GM12878 (cell line): ENCODE data around the gene RAE1. TPM values are rescaled to one million over a fixed set of nuclear protein-coding genes. Genes with fewer than 3 reads are reported as not detected.

Source experiments
- ATAC-seq: fragments of 200-7000 bp; cut with Tn5 transposase; 3 replicates; pipeline ENCODE4 v1.9.1; 2020; ENCODE audit warnings: mild to moderate bottlenecking, moderate library complexity
- BruUV-seq: library from RNA; stranded (reverse); fragments of 400-500 nt; replicated peaks from 2 replicates; lab custom pipeline; 2021; lab: Mats Ljungman, UMichigan
- CTCF ChIA-PET: fragments of 300-600 bp; sonication (Branson Sonifier 250); formaldehyde crosslinking; extraction: SDS; loops from one replicate; lab custom pipeline; 2021; ENCODE audit warnings: inconsistent platforms; lab: Yijun Ruan, JAX
- POLR2A ChIA-PET: fragments of 350-600 bp; formaldehyde crosslinking; extraction: SDS; loops from one replicate; lab custom pipeline; 2021; ENCODE audit warnings: inconsistent platforms; lab: Charles Lee
- RAD21 ChIA-PET: fragments of 300-600 bp; sonication (Branson Sonifier 250); formaldehyde crosslinking; loops from one replicate; lab custom pipeline; 2023; ENCODE audit warnings: antibody characterized with exemption; ENCODE audit not compliant: unreplicated experiment; lab: Charles Lee
- SMC1A ChIA-PET: fragments of 300-600 bp; sonication (Branson Sonifier 250); formaldehyde crosslinking; loops from one replicate; lab custom pipeline; 2023; ENCODE audit not compliant: unreplicated experiment, uncharacterized antibody; lab: Charles Lee
- DNase-seq: peaks from one replicate; pipeline ENCODE4 v3.0.0-alpha.2; 2011; ENCODE audit warnings: low read depth, low spot score
- FAIRE-seq: peaks from 3 replicates; lab custom pipeline; 2011; peaks lifted over from hg19 to GRCh38; lab: Jason Lieb, UNC
- H2AFZ ChIP-seq: 2 replicates; pipeline ENCODE4 v1.6.0; 2011; ENCODE audit warnings: low read depth, low read length, control low read depth; ENCODE audit not compliant: control insufficient read depth
- H3K27ac ChIP-seq: 2 replicates; pipeline ENCODE4 v1.5.1; 2011; ENCODE audit warnings: control low read depth; ENCODE audit not compliant: control insufficient read depth, insufficient read depth
- H3K27me3 ChIP-seq, 2 experiments: replicated peaks in 1 of 2; 2 replicates each; pipeline versions ENCODE4 v1.6.0 to v1.6.1; 2011; ENCODE audit warnings: low read length in 1 of 2; ENCODE audit not compliant: control insufficient read depth in 2 of 2, insufficient read depth in 2 of 2
- H3K36me3 ChIP-seq, 2 experiments: 2 replicates each; pipeline ENCODE4 v1.5.1; 2011; ENCODE audit warnings: low read length in 1 of 2; ENCODE audit not compliant: control insufficient read depth in 2 of 2, insufficient read depth in 2 of 2
- H3K4me1 ChIP-seq: 2 replicates; pipeline ENCODE4 v1.6.1; 2011; ENCODE audit warnings: mild to moderate bottlenecking, low read length, moderate library complexity, mixed read lengths; ENCODE audit not compliant: control insufficient read depth, insufficient read depth
- H3K4me2 ChIP-seq: 2 replicates; pipeline ENCODE4 v1.6.0; 2011; ENCODE audit warnings: control low read depth; ENCODE audit not compliant: control insufficient read depth, insufficient read depth
- H3K4me3 ChIP-seq: fragments of 200-600 bp; sonication (generic); 2 replicates; pipeline ENCODE4 v1.5.1; 2016
- H3K79me2 ChIP-seq: 2 replicates; pipeline ENCODE4 v1.6.0; 2011; ENCODE audit warnings: low read length; ENCODE audit not compliant: control insufficient read depth, insufficient read depth
- H3K9ac ChIP-seq: 2 replicates; pipeline ENCODE4 v1.8.0; 2011; ENCODE audit warnings: low read length, control low read depth, mixed read lengths; ENCODE audit not compliant: control insufficient read depth, insufficient read depth
- H3K9me3 ChIP-seq: replicated peaks from 3 replicates; pipeline ENCODE4 v1.5.1; 2011; ENCODE audit warnings: mild to moderate bottlenecking, low read length; ENCODE audit not compliant: control insufficient read depth, insufficient read depth
- H4K20me1 ChIP-seq: 2 replicates; pipeline ENCODE4 v1.6.0; 2011; ENCODE audit not compliant: control insufficient read depth, insufficient read depth
- CBX3 ChIP-seq: fragments of 200-600 bp; sonication (generic); IDR thresholded peaks from 2 replicates; pipeline ENCODE4 v1.6.1; 2016; ENCODE audit warnings: low read depth, borderline replicate concordance
- CREM ChIP-seq: IDR thresholded peaks from 2 replicates; pipeline ENCODE4 v1.6.1; 2014; ENCODE audit warnings: antibody characterized with exemption, low read depth
- JUNB ChIP-seq: IDR thresholded peaks from 2 replicates; pipeline ENCODE4 v1.6.1; 2016; ENCODE audit warnings: antibody characterized with exemption, mild to moderate bottlenecking
- MTA3 ChIP-seq: IDR thresholded peaks from 2 replicates; pipeline ENCODE4 v1.6.1; 2012; ENCODE audit warnings: low read length, inconsistent platforms, borderline replicate concordance
- NBN ChIP-seq: fragments of 450-650 bp; IDR thresholded peaks from 2 replicates; pipeline ENCODE4 v1.6.1; 2016
- NFIC ChIP-seq: IDR thresholded peaks from 2 replicates; pipeline ENCODE4 v1.6.1; 2012; ENCODE audit warnings: low read depth, mild to moderate bottlenecking, inconsistent platforms, low read length, moderate library complexity
- NR2C1 ChIP-seq: fragments of 450-650 bp; IDR thresholded peaks from 2 replicates; pipeline ENCODE4 v1.6.1; 2017; ENCODE audit warnings: antibody characterized with exemption, mild to moderate bottlenecking, moderate library complexity
- NR2F1 ChIP-seq: fragments of 450-650 bp; conservative IDR thresholded peaks from 2 replicates; pipeline ENCODE4 v1.6.1; 2017; ENCODE audit warnings: mild to moderate bottlenecking
- PKNOX1 ChIP-seq: fragments of 450-650 bp; IDR thresholded peaks from 2 replicates; pipeline ENCODE4 v1.6.1; 2016; ENCODE audit warnings: mild to moderate bottlenecking
- RELA ChIP-seq: fragments of 450-650 bp; IDR thresholded peaks from 2 replicates; pipeline ENCODE4 v1.8.0; 2014; ENCODE audit warnings: borderline replicate concordance; ENCODE audit not compliant: partially characterized antibody
- SMAD5 ChIP-seq: IDR thresholded peaks from 2 replicates; pipeline ENCODE4 v1.6.1; 2016; ENCODE audit warnings: antibody characterized with exemption, low read depth
- SREBF2 ChIP-seq: IDR thresholded peaks from 2 replicates; pipeline ENCODE4 v1.6.1; 2012; ENCODE audit warnings: mild to moderate bottlenecking, low read length
- TBL1XR1 ChIP-seq: IDR thresholded peaks from 2 replicates; pipeline ENCODE4 v1.6.1; 2012; ENCODE audit warnings: low read depth, low read length, improper control_type of control experiment
- TCF12 ChIP-seq: IDR thresholded peaks from 2 replicates; pipeline ENCODE4 v1.6.1; 2011; ENCODE audit warnings: low read depth, mild to moderate bottlenecking, low read length
- ZNF24 ChIP-seq: fragments of 450-650 bp; IDR thresholded peaks from 2 replicates; pipeline ENCODE4 v1.6.1; 2017; ENCODE audit warnings: antibody characterized with exemption, mild to moderate bottlenecking
- ZNF384 ChIP-seq: IDR thresholded peaks from 2 replicates; pipeline ENCODE4 v1.6.1; 2012; ENCODE audit warnings: low read depth, mild to moderate bottlenecking, low read length, improper control_type of control experiment, borderline replicate concordance
- WGBS: methylation state at CpG from one replicate; pipeline ENCODE4 v1.1.6; 2016; ENCODE audit warnings: low lambda C conversion rate; ENCODE audit not compliant: insufficient replicate concordance, insufficient coverage; ENCODE audit errors: missing lambda C conversion rate; 5-methylcytosine and 5-hydroxymethylcytosine counted together
- in situ Hi-C: fragments of 300-500 bp; cut with MboI; formaldehyde crosslinking; loops from 9 replicates; pipeline ENCODE4 v1.14.3; 2018; ENCODE audit warnings: mixed read lengths
- intact Hi-C: fragments of 100-400 bp; cut with micrococcal nuclease; formaldehyde crosslinking; loops from one replicate; pipeline ENCODE4 v1.14.2; 2022; ENCODE audit not compliant: unreplicated experiment
- polyA plus RNA-seq, 11 experiments: library from polyadenylated mRNA; depleted of rRNA in 4 of 11; unstranded in 6 of 11; stranded (reverse) in 5 of 11; fragments of >200 nt; fragmentation: Nextera tagmentation in 4 of 11; fragmentation: Illumina TruSeq in 1 of 11; extraction: Ambion mirVana in 4 of 11; extraction: Trizol in 1 of 11; gene quantifications; 1 replicate in 1 of 11; 2 replicates in 10 of 11; pipeline versions ENCODE4 v1.2.1 to v1.2.3, GENCODE V29; 2011 to 2016; ENCODE audit warnings: inconsistent platforms in 2 of 11, missing spikeins in 2 of 11, low read depth in 1 of 11
- total RNA-seq, 4 experiments: library from RNA; depleted of rRNA in 3 of 4; stranded (reverse); fragments of >200 nt in 3 of 4; fragmentation: Illumina TruSeq in 1 of 4; extraction: Trizol in 1 of 4; gene quantifications; 2 replicates each; pipeline versions ENCODE4 v1.2.1 to v1.2.3, GENCODE V29; 2013 to 2021
- TF ChIP-seq, protein P1 (sequence below): fragments of 450-650 bp; formaldehyde crosslinking; IDR thresholded peaks from 2 replicates; pipeline ENCODE4 v1.5.0; 2022; ENCODE audit warnings: mild to moderate bottlenecking, missing genetic modification characterization
- TF ChIP-seq, protein P2 (sequence below): fragments of 450-650 bp; conservative IDR thresholded peaks from 2 replicates; pipeline ENCODE4 v1.6.1; 2017; ENCODE audit warnings: mild to moderate bottlenecking, moderate library complexity

Gene RAE1
- total and polyA plus RNA-seq, 10 of the 15 experiments (the other 5 are each of a cell fraction or from before 2014, with no cell fraction given): 28.7 to 107 (median 49.3) TPM

DNA sequence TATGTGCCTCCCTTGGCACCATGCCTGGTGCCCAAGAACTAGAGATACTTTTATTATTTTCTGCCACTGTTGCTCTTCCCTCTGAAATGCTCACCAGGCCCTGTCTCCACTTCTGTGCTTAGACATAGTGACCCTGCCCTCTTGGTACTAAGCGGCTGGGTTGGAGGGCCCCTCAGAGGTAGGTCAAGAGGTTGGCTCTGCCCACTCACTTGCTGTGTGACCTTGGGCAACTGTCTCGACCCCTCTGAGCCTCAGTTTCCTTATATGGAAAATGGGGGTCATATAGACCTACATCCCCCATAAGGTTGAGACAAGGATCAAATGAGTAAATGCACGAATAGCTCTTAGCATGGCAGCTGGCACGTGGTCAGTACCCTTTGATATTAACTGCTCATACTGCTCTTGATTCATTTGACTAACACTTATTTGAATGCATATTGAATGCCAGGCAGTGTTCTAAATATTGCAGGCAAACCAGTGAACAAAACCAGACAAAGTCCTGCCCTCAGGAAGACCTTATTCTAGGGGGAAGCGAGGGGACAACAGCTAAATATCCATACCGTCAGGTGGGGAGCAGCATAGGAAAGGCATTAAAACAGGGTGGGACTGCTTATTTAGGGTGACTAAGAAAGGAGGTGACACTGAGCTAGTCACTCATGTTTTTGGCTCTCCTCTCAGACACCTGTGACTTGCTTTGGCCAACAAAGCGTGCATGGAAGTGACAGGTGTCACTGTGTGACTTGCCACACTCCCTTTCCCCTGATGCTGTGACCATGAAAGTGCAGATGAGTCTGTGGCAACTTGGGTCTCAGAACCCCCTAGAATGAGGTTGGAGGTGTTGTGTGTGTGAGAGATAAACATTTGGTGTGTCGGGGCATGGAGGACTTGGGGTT lies 35.7 kb upstream of the RAE1 start:
- ATAC-seq (no peak), FAIRE-seq (no peak)
- 0% methylated on average over 8 of the region's 8 CpGs for WGBS
- no peaks in the 10 kb centered on the region for H3K36me3 ChIP-seq
- BruUV-seq: no TSS peak
- ChIA-PET POLR2A (no interaction called here), RAD21 (no interaction called here), SMC1A (no interaction called here)
- no peak overlapping the region for H3K27ac ChIP-seq
- H3K4me1 ChIP-seq: no peaks in the 10 kb centered on the region
- no peak overlapping the region for H3K4me3 ChIP-seq
- in situ Hi-C loops (no loop called here), intact Hi-C loops (no loop called here)
- H3K9me3 ChIP-seq: no peaks in the 10 kb centered on the region
- no peak overlapping the region for H2AFZ ChIP-seq
- peaks cover 0 to 5% of the 10 kb centered on the region in 2 experiments for H3K27me3 ChIP-seq
- TF ChIP-seq NR2C1: no peak
- TF ChIP-seq SREBF2: no peak
- no peak for TF ChIP-seq NBN
- no peak for TF ChIP-seq TCF12
- TF ChIP-seq ZNF24: no peak
- TF ChIP-seq RELA: no peak
- no peak for TF ChIP-seq JUNB
- TF ChIP-seq, protein P1, sequence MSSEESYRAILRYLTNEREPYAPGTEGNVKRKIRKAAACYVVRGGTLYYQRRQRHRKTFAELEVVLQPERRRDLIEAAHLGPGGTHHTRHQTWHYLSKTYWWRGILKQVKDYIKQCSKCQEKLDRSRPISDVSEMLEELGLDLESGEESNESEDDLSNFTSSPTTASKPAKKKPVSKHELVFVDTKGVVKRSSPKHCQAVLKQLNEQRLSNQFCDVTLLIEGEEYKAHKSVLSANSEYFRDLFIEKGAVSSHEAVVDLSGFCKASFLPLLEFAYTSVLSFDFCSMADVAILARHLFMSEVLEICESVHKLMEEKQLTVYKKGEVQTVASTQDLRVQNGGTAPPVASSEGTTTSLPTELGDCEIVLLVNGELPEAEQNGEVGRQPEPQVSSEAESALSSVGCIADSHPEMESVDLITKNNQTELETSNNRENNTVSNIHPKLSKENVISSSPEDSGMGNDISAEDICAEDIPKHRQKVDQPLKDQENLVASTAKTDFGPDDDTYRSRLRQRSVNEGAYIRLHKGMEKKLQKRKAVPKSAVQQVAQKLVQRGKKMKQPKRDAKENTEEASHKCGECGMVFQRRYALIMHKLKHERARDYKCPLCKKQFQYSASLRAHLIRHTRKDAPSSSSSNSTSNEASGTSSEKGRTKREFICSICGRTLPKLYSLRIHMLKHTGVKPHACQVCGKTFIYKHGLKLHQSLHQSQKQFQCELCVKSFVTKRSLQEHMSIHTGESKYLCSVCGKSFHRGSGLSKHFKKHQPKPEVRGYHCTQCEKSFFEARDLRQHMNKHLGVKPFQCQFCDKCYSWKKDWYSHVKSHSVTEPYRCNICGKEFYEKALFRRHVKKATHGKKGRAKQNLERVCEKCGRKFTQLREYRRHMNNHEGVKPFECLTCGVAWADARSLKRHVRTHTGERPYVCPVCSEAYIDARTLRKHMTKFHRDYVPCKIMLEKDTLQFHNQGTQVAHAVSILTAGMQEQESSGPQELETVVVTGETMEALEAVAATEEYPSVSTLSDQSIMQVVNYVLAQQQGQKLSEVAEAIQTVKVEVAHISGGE (CRISPR knock-in tag): no peak
- TF ChIP-seq NFIC: no peak
- no peak for TF ChIP-seq ZNF384
- TF ChIP-seq PKNOX1: no peak
- TF ChIP-seq CREM: no peak
- no peak for TF ChIP-seq MTA3
- no peak for TF ChIP-seq NR2F1
- no peak for TF ChIP-seq CBX3
- TF ChIP-seq TBL1XR1: no peak
- TF ChIP-seq SMAD5: no peak
- TF ChIP-seq, protein P2, sequence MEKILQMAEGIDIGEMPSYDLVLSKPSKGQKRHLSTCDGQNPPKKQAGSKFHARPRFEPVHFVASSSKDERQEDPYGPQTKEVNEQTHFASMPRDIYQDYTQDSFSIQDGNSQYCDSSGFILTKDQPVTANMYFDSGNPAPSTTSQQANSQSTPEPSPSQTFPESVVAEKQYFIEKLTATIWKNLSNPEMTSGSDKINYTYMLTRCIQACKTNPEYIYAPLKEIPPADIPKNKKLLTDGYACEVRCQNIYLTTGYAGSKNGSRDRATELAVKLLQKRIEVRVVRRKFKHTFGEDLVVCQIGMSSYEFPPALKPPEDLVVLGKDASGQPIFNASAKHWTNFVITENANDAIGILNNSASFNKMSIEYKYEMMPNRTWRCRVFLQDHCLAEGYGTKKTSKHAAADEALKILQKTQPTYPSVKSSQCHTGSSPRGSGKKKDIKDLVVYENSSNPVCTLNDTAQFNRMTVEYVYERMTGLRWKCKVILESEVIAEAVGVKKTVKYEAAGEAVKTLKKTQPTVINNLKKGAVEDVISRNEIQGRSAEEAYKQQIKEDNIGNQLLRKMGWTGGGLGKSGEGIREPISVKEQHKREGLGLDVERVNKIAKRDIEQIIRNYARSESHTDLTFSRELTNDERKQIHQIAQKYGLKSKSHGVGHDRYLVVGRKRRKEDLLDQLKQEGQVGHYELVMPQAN: no peak
- TF ChIP-seq, all 136 proteins: peak for 0
- Histone ChIP-seq H4K20me1 (no peaks in the 10 kb centered on the region), H3K79me2 (no peaks in the 10 kb centered on the region), H3K9ac (no peak overlapping the region), H3K4me2 (no peak overlapping the region)
- DNase-seq: no peak
- CTCF ChIA-PET: no interaction called here
